T-cell (primary cell): Measurements from ENCODE around the gene SMC4. TPM values are rescaled to one million over a fixed set of nuclear protein-coding genes. Genes with fewer than 3 reads are reported as not detected.
A peak's percentile ranks its signal among the peaks of the same experiment; 100 is the strongest.
"Not testable (repeated sequence)": the region's sequence is repeated elsewhere in the genome, so short reads cannot be mapped to it uniquely, and the experiment has no call there.

Experiments
- ATAC-seq, 4 experiments: fragments of 200-7000 bp in 3 of 4; fragments of 150-1000 bp in 1 of 4; cut with Tn5 transposase; replicated peaks in 1 of 4; 1 replicate in 3 of 4; 2 replicates in 1 of 4; pipeline ENCODE4 v1.10.0; 2021; ENCODE audit warnings: moderate library complexity in 3 of 4, mild to moderate bottlenecking in 2 of 4, moderate number of reproducible peaks in 1 of 4
- CTCF ChIA-PET, 2 donors: fragments of 300-600 bp; sonication (Branson Sonifier 250); formaldehyde crosslinking; loops; one replicate each; lab custom pipeline; 2022; ENCODE audit warnings: antibody characterized with exemption in 2 of 2; lab: Charles Lee
- POLR2A ChIA-PET, 2 donors: fragments of 300-600 bp; sonication (Branson Sonifier 250); formaldehyde crosslinking; loops; one replicate each; lab custom pipeline; 2022; ENCODE audit warnings: antibody characterized with exemption in 2 of 2; lab: Charles Lee
- DNase-seq, 35 experiments: peaks; one replicate each; pipeline versions ENCODE4 v3.0.0 to v3.0.0-alpha.2; 2013 to 2023
- H3K27ac ChIP-seq: one replicate; pipeline ENCODE4 v1.5.1; 2013; ENCODE audit warnings: low read length
- H3K27me3 ChIP-seq, 2 experiments: replicated peaks in 1 of 2; 1 replicate in 1 of 2; 2 replicates in 1 of 2; pipeline versions ENCODE4 v1.6.1 to v1.7.0; 2013; ENCODE audit warnings: low read length in 1 of 2, mixed read lengths in 1 of 2; ENCODE audit not compliant: control insufficient read depth in 2 of 2, insufficient read depth in 2 of 2; ENCODE audit errors: extremely low read depth in 1 of 2
- H3K36me3 ChIP-seq, 2 donors: 1 replicate in 1 of 2; 2 replicates in 1 of 2; pipeline versions ENCODE4 v1.6.1 to v1.7.0; 2013; ENCODE audit warnings: low read length in 1 of 2; ENCODE audit not compliant: control insufficient read depth in 2 of 2, insufficient read depth in 1 of 2; ENCODE audit errors: extremely low read depth in 1 of 2
- H3K4me1 ChIP-seq, 2 experiments: 1 replicate in 1 of 2; 2 replicates in 1 of 2; pipeline versions ENCODE4 v1.6.1 to v1.7.0; 2013; ENCODE audit warnings: low read length in 2 of 2, mixed read lengths in 1 of 2; ENCODE audit not compliant: insufficient read depth in 2 of 2, control insufficient read depth in 1 of 2; ENCODE audit errors: extremely low read depth in 1 of 2
- H3K4me3 ChIP-seq, 2 donors: 1 replicate in 1 of 2; 2 replicates in 1 of 2; pipeline versions ENCODE4 v1.5.1 to v1.7.0; 2013; ENCODE audit warnings: mild to moderate bottlenecking in 2 of 2, low read length in 1 of 2, moderate library complexity in 1 of 2; ENCODE audit not compliant: control insufficient read depth in 1 of 2; ENCODE audit errors: extremely low read depth in 1 of 2
- H3K9me3 ChIP-seq: 2 replicates; pipeline ENCODE4 v1.7.0; 2013
- H3K27ac Mint-ChIP-seq, 2 donors: one replicate each; pipeline ENCODE4 v1.8.0; 2020 to 2021; ENCODE audit warnings: mild to moderate bottlenecking in 2 of 2, mixed read lengths in 2 of 2
- H3K27me3 Mint-ChIP-seq, 2 donors: one replicate each; pipeline ENCODE4 v1.8.0; 2021 to 2022; ENCODE audit warnings: mixed read lengths in 2 of 2
- H3K36me3 Mint-ChIP-seq: one replicate; pipeline ENCODE4 v1.8.0; 2021; ENCODE audit warnings: mixed read lengths
- H3K4me1 Mint-ChIP-seq, 3 donors: one replicate each; pipeline ENCODE4 v1.8.0; 2020 to 2022; ENCODE audit warnings: mixed read lengths in 3 of 3, mild to moderate bottlenecking in 1 of 3
- H3K4me3 Mint-ChIP-seq, 3 donors: one replicate each; pipeline ENCODE4 v1.8.0; 2020 to 2022; ENCODE audit warnings: mild to moderate bottlenecking in 3 of 3, mixed read lengths in 3 of 3, moderate library complexity in 3 of 3
- H3K9me3 Mint-ChIP-seq, 3 donors: one replicate each; pipeline ENCODE4 v1.8.0; 2020 to 2022; ENCODE audit warnings: mixed read lengths in 3 of 3
- WGBS: methylation state at CpG from one replicate; pipeline ENCODE4 v1.1.5; 2013; ENCODE audit warnings: missing lambda C conversion rate; ENCODE audit not compliant: insufficient coverage; 5-methylcytosine and 5-hydroxymethylcytosine counted together
- total RNA-seq, 35 experiments: library from RNA in 6 of 35; stranded (reverse) in 6 of 35; fragments of 120-200 nt in 1 of 35; gene quantifications; one replicate each; pipeline versions ENCODE4 v1.2.1 to v1.2.4 and lab custom pipeline; 2013 to 2026

SMC4 gene
- total RNA-seq (10 to 100 TPM; 41.9 to 63.1 (median 51.2) TPM), total RNA-seq (lab: John Stamatoyannopoulos, UW) (43.3 to 192 (median 101) reads per million in 29 experiments)
- 58.1 TPM for total RNA-seq (2013)

DNA sequence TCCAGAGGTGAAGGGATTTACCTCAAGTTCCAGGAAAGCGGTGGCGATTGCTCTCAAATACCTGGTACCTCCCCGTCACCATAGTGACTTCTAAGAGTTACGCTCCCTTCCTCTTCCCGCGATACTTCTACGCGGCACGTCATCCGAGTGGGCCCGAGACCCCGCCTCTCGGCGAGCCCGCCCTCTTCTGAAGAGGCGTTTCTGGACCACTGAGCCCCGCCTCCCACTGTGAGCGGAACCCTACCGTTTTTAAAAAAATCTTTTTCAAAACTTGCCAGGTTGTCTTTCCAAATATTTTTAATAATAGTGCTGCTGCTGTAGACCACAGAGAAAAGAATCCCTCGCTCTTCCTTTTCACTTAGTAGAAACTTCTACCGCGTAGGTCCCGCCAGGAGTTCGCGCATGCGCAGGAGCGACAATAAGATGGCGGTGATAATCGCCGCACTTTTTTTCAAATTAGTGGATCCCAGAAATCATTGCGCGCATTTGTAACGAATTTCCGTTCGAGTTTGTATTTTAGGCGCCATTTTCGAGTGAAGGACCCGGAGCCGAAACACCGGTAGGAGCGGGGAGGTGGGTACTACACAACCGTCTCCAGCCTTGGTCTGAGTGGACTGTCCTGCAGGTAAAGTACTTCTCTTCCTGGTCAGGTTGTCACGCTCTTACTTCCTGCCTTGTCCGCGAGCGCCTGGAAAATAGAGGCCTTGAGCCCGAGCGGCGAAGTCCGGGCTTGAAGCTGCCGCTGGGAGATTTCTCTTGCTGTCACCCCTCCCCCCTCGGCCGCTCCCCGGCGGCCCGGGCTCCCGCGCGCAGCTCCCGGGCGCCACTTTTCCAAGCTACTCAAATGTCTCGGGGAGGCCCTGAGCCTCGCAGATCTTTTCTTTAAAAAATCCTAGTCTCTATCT is at the start of gene SMC4, which contains the start of gene IFT80:
TSS of gene SMC4 (plus strand) at position 526 of the 905 bp plus-strand sequence. CDS start 1,177 bp downstream, outside the sequence.
TSS of gene IFT80 (minus strand) at position 101 of the 905 bp plus-strand sequence. CDS start 14,625 bp downstream, outside the sequence.
- peak within 1 kb of the TSS; percentile 91 to 97 (median 97) for H3K4me3 Mint-ChIP-seq
- peaks cover 6% of the 10 kb centered on the region for H3K36me3 Mint-ChIP-seq
- peak; percentile 88 to 97 (median 95) for DNase-seq
- peak within 1 kb of the TSS; percentile 65 to 100 for H3K4me3 ChIP-seq
- peak; percentile 95 to 98 (median 96) for ATAC-seq
- H3K9me3 ChIP-seq: no peaks in the 10 kb centered on the region
- peaks cover 3 to 11% of the 10 kb centered on the region in 2 donors for H3K27me3 Mint-ChIP-seq
- POLR2A ChIA-PET: interaction anchor here (0.7 to 1.0 kb wide), 2 partner anchors 8 kb away, joined by 3 to 8 read pairs; no protein-coding TSS in a partner anchor
- H3K9me3 Mint-ChIP-seq: no peaks in the 10 kb centered on the region
- peak within 1 kb of the TSS; percentile 99 for H3K27ac Mint-ChIP-seq
- WGBS: under 1% methylated on average over 57 of the region's 63 CpGs
- peaks cover 49 to 59% (median 54%) of the 10 kb centered on the region in 3 donors for H3K4me1 Mint-ChIP-seq
- H3K27me3 ChIP-seq: peaks cover 0 to 9% of the 10 kb centered on the region in 2 experiments
- CTCF ChIA-PET: interaction anchor here (0.6 to 1.0 kb wide), 9 partner anchors 13 to 1714 kb away, joined by 3 to 11 read pairs (median 6); no protein-coding TSS in a partner anchor
- H3K36me3 ChIP-seq: no peaks in the 10 kb centered on the region
- peak within 1 kb of the TSS; percentile 82 for H3K27ac ChIP-seq
- peaks cover 13 to 23% of the 10 kb centered on the region in 2 experiments for H3K4me1 ChIP-seq

DNA sequence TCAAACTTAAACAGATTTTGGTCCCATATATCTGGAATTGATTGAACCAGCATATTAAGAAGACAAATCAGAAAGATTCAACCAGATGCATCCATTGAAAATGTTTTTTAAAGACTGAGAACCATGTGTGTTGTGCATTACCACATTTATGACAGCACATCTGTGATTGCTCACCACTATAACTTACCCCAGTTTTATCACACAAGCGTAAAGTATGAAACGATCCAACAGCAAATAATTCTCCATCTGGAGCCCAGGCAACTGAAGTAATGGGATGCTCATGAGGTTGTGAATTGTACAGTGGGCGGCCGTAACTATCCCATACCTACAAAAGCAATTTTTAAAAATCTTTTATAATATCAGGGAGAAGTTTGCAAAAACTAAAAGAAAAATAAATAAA is 43.6 kb upstream of the SMC4 start:
- DNase-seq (no peak), ATAC-seq (no peak)
- H3K9me3 ChIP-seq: no peaks in the 10 kb centered on the region
- CTCF ChIA-PET: no interaction called here
- peaks cover 0 to 21% of the 10 kb centered on the region in 2 donors for H3K36me3 ChIP-seq
- H3K27me3 ChIP-seq: no peaks in the 10 kb centered on the region
- peaks cover 0 to 1% (median 0%) of the 10 kb centered on the region in 3 donors for H3K4me1 Mint-ChIP-seq
- no peak overlapping the region for H3K27ac ChIP-seq
- no peaks in the 10 kb centered on the region for H3K9me3 Mint-ChIP-seq
- peaks cover 0 to 2% of the 10 kb centered on the region in 2 experiments for H3K4me1 ChIP-seq
- H3K36me3 Mint-ChIP-seq: peaks cover 36% of the 10 kb centered on the region
- H3K4me3 Mint-ChIP-seq: no peak overlapping the region
- no CpG with 5 or more reads among the region's 4 CpGs for WGBS
- POLR2A ChIA-PET: no interaction called here
- no peaks in the 10 kb centered on the region for H3K27me3 Mint-ChIP-seq
- no peak overlapping the region for H3K27ac Mint-ChIP-seq
- no peak overlapping the region for H3K4me3 ChIP-seq

DNA sequence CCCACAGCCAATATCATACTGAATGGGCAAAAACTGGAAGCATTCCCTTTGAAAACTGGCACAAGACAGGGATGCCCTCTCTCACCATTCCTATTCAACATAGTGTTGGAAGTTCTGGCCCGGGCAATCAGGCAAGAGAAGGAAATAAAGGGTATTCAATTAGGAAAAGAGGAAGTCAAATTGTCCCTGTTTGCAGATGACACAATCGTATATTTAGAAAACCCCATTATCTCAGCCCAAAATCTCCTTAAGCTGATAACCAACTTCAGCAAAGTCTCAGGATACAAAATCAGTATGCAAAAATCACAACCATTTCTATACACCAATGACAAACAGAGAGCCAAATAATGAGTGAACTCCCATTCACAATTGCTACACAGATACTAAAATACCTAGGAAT is 36.6 kb upstream of the SMC4 start:
- CTCF ChIA-PET, H3K27ac Mint-ChIP-seq, DNase-seq, H3K27me3 Mint-ChIP-seq, H3K9me3 Mint-ChIP-seq, ATAC-seq, H3K27ac ChIP-seq, H3K4me3 Mint-ChIP-seq, H3K27me3 ChIP-seq, H3K4me3 ChIP-seq, H3K9me3 ChIP-seq, POLR2A ChIA-PET, H3K36me3 ChIP-seq: not testable (repeated sequence)
- peaks cover 0 to 11% of the 10 kb centered on the region in 2 experiments for H3K4me1 ChIP-seq
- 100% methylated on average over 1 of the region's 2 CpGs for WGBS
- Mint-ChIP-seq H3K36me3 (peaks cover 73% of the 10 kb centered on the region), H3K4me1 (peaks cover 0 to 31% (median 0%) of the 10 kb centered on the region in 3 donors)

DNA sequence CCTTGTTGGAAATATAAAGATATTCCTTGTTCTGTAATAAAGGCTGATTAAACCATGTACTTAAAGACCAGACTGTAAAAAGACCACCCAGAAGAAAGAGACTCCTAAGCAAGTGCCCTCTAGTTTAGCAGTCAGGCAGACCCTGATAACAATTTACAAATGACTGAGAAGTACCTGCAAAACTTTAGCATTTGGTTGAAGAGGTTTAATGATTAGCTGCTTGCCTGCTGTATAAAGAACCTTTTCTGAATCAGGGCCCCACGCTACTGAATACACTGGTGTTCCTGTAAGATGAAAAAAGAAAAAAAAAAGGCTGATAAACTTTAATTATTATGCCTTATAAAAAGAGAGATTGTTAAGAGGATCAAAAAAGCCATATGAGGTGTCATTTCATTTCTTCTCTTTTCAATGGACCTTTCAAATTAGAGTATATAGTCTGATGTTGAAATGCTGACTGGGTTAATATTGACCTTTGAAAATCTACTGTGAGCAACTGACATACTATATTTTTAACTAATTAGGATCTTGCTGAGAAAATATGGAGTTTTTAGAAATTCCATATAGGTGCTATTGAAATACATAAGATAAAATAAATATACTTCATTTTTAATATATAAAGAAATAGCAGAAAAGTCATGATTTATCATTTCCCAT is 33.5 kb upstream of the SMC4 start:
- no CpG with 5 or more reads among the region's 1 CpG for WGBS
- DNase-seq (no peak), ATAC-seq (no peak)
- no peak overlapping the region for H3K4me3 ChIP-seq
- H3K9me3 ChIP-seq: no peaks in the 10 kb centered on the region
- peaks cover 60% of the 10 kb centered on the region for H3K36me3 Mint-ChIP-seq
- no peak overlapping the region for H3K27ac Mint-ChIP-seq
- POLR2A ChIA-PET: no interaction called here
- H3K27ac ChIP-seq: no peak overlapping the region
- H3K4me3 Mint-ChIP-seq: no peak overlapping the region
- H3K27me3 Mint-ChIP-seq: no peaks in the 10 kb centered on the region
- no peaks in the 10 kb centered on the region for H3K9me3 Mint-ChIP-seq
- H3K27me3 ChIP-seq: no peaks in the 10 kb centered on the region
- no peaks in the 10 kb centered on the region for H3K36me3 ChIP-seq
- CTCF ChIA-PET: no interaction called here
- H3K4me1 ChIP-seq: peaks cover under 1 to 28% of the 10 kb centered on the region in 2 experiments
- H3K4me1 Mint-ChIP-seq: peaks cover 20 to 45% (median 21%) of the 10 kb centered on the region in 3 donors

DNA sequence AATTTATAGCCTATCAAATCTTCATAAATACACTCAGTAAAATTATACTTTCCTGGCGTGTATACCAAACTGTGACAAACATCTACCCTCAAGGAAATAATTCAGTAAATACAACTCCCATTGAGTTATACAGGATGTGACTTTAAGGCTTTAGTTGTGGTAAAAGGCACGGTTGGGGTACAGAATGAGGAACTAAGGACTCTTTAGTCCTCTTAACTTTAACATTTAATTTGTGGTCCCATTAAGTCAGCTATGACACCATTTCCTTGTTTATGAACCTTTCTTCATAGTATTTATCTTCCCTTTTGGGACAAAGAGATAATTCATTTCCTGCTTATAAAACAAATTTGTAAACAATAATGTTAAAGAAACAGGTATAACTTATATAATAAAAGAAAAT is 30.6 kb upstream of the SMC4 start:
- DNase-seq: peak in 4 of 35 experiments; percentile 1 to 27 (median 2)
- Histone ChIP-seq H3K27me3 (no peaks in the 10 kb centered on the region), H3K27ac (no peak overlapping the region), H3K4me3 (no peak overlapping the region), H3K9me3 (no peaks in the 10 kb centered on the region), H3K4me1 (peaks cover 6 to 32% of the 10 kb centered on the region in 2 experiments), H3K36me3 (peaks cover 0 to 2% of the 10 kb centered on the region in 2 donors)
- Mint-ChIP-seq H3K4me1 (peaks cover 24 to 28% (median 24%) of the 10 kb centered on the region in 3 donors), H3K4me3 (no peak overlapping the region), H3K36me3 (peaks cover 53% of the 10 kb centered on the region), H3K27ac (peak overlapping the region in 1 of 2 donors; percentile 25), H3K27me3 (no peaks in the 10 kb centered on the region), H3K9me3 (no peaks in the 10 kb centered on the region)
- no CpG with 5 or more reads among the region's 2 CpGs for WGBS
- POLR2A ChIA-PET: no interaction called here
- CTCF ChIA-PET: interaction anchor here in 1 of 2 donors (0.5 kb wide), 1 partner anchor 116 kb away, joined by 3 read pairs; no protein-coding TSS in a partner anchor
- peak; percentile 65 to 89 (median 78) for ATAC-seq
